Measurements from ENCODE around the gene OSGIN1.

The OSGIN1 gene

GRCh38 chr16:83998091-83998490 lies 45.1 kb downstream of the OSGIN1 start:
- Histone ChIP-seq H3K4me2 (ENCODE audit: low read length) (no peak overlapping the region), H3K27me3 (ENCODE audit: low read depth, low read length) (peaks cover 8% of the 10 kb centered on the region; the same call in 1 of the 2 replicates), H3K27ac (ENCODE audit: low read length) (no peak overlapping the region), H2AFZ (ENCODE audit: low read depth, low read length) (no peak overlapping the region), H3K9ac (ENCODE audit: low read length) (no peak overlapping the region), H4K20me1 (ENCODE audit: insufficient read depth, low read length) (no peaks in the 10 kb centered on the region), H3K4me1 (ENCODE audit: low read length) (no peaks in the 10 kb centered on the region), H3K4me3 (ENCODE audit: low read length) (no peak overlapping the region), H3K9me3 (ENCODE audit: insufficient read depth, low read length) (no peaks in the 10 kb centered on the region), H3K36me3 (replicated peaks; ENCODE audit: low read depth, low read length) (no peaks in the 10 kb centered on the region), H3K79me2 (ENCODE audit: low read length) (no peaks in the 10 kb centered on the region)
- TF ChIP-seq, protein P1, sequence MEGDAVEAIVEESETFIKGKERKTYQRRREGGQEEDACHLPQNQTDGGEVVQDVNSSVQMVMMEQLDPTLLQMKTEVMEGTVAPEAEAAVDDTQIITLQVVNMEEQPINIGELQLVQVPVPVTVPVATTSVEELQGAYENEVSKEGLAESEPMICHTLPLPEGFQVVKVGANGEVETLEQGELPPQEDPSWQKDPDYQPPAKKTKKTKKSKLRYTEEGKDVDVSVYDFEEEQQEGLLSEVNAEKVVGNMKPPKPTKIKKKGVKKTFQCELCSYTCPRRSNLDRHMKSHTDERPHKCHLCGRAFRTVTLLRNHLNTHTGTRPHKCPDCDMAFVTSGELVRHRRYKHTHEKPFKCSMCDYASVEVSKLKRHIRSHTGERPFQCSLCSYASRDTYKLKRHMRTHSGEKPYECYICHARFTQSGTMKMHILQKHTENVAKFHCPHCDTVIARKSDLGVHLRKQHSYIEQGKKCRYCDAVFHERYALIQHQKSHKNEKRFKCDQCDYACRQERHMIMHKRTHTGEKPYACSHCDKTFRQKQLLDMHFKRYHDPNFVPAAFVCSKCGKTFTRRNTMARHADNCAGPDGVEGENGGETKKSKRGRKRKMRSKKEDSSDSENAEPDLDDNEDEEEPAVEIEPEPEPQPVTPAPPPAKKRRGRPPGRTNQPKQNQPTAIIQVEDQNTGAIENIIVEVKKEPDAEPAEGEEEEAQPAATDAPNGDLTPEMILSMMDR (IDR thresholded peaks at IDR 0.05; ENCODE audit: low read depth, low read length) = no peak
- no peak for TF ChIP-seq EZH2phosphoT487 (IDR thresholded peaks at IDR 0.05; ENCODE audit: low read depth)

GRCh38 chr16:84000989-84001642 lies 48.1 kb downstream of the OSGIN1 start:
- H3K9ac ChIP-seq (ENCODE audit: low read length) = no peak overlapping the region
- no peaks in the 10 kb centered on the region for H3K9me3 ChIP-seq (ENCODE audit: insufficient read depth, low read length)
- peaks cover 28% of the 10 kb centered on the region for H3K27me3 ChIP-seq (ENCODE audit: low read depth, low read length)

DNA sequence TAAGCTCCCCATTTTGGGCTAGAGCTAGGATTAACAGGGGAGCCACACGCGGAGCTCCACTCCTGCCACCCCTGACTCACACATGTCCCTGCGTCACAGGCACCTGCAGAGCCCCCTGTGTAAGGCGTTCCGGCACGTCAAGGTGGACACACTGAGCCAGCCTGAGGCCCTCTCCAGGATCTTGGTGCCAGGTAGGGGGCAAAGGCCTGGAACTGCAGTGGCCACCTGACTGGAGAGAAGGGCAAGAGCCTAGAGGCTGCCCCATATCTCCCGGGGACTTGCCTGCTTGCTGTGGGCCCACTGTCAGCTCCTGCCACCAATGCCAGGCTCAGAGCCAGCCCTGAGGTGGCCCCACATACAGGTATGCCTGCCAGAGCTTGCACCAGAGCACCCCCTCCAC lies 48.7 kb downstream of the OSGIN1 start:
- H3K27ac ChIP-seq (ENCODE audit: low read length) = no peak overlapping the region
- no peaks in the 10 kb centered on the region for H3K36me3 ChIP-seq (replicated peaks; ENCODE audit: low read depth, low read length)
- H3K27me3 ChIP-seq (ENCODE audit: low read depth, low read length) = peaks cover 34% of the 10 kb centered on the region
- TF ChIP-seq, protein P1 (IDR thresholded peaks at IDR 0.05; ENCODE audit: low read depth, low read length) = no peak
- no peak for TF ChIP-seq EZH2phosphoT487 (IDR thresholded peaks at IDR 0.05; ENCODE audit: low read depth)
- no peaks in the 10 kb centered on the region for H3K9me3 ChIP-seq (ENCODE audit: insufficient read depth, low read length)
- H3K4me2 ChIP-seq (ENCODE audit: low read length) = no peak overlapping the region
- no peak overlapping the region for H3K4me3 ChIP-seq (ENCODE audit: low read length)
- no peak overlapping the region for H2AFZ ChIP-seq (ENCODE audit: low read depth, low read length)
- no peaks in the 10 kb centered on the region for H3K79me2 ChIP-seq (ENCODE audit: low read length)
- no peak overlapping the region for H3K9ac ChIP-seq (ENCODE audit: low read length)
- H4K20me1 ChIP-seq (ENCODE audit: insufficient read depth, low read length) = no peaks in the 10 kb centered on the region
- H3K4me1 ChIP-seq (ENCODE audit: low read length) = no peaks in the 10 kb centered on the region

More at GRCh38 chr16:84000989-84001642, 48.1 kb downstream of the OSGIN1 start:
- Histone ChIP-seq H3K4me2 (ENCODE audit: low read length) (no peak overlapping the region), H3K79me2 (ENCODE audit: low read length) (no peaks in the 10 kb centered on the region), H2AFZ (ENCODE audit: low read depth, low read length) (no peak overlapping the region), H3K4me1 (ENCODE audit: low read length) (no peaks in the 10 kb centered on the region), H3K27ac (ENCODE audit: low read length) (no peak overlapping the region), H3K36me3 (replicated peaks; ENCODE audit: low read depth, low read length) (no peaks in the 10 kb centered on the region), H3K4me3 (ENCODE audit: low read length) (no peak overlapping the region), H4K20me1 (ENCODE audit: insufficient read depth, low read length) (no peaks in the 10 kb centered on the region)
- TF ChIP-seq, protein P1 (IDR thresholded peaks at IDR 0.05; ENCODE audit: low read depth, low read length) = no peak
- no peak for TF ChIP-seq EZH2phosphoT487 (IDR thresholded peaks at IDR 0.05; ENCODE audit: low read depth)

GRCh38 chr16:84003038-84003437 lies 50.0 kb downstream of the OSGIN1 start:
- H3K27ac ChIP-seq (ENCODE audit: low read length) = no peak overlapping the region
- no peaks in the 10 kb centered on the region for H3K36me3 ChIP-seq (replicated peaks; ENCODE audit: low read depth, low read length)
- no peak overlapping the region for H3K4me2 ChIP-seq (ENCODE audit: low read length)
- TF ChIP-seq, protein P1 (IDR thresholded peaks at IDR 0.05; ENCODE audit: low read depth, low read length) = no peak
- no peak for TF ChIP-seq EZH2phosphoT487 (IDR thresholded peaks at IDR 0.05; ENCODE audit: low read depth)
- H3K79me2 ChIP-seq (ENCODE audit: low read length) = no peaks in the 10 kb centered on the region
- no peak overlapping the region for H2AFZ ChIP-seq (ENCODE audit: low read depth, low read length)
- H3K4me1 ChIP-seq (ENCODE audit: low read length) = no peaks in the 10 kb centered on the region
- peaks cover 34% of the 10 kb centered on the region for H3K27me3 ChIP-seq (ENCODE audit: low read depth, low read length)
- no peaks in the 10 kb centered on the region for H3K9me3 ChIP-seq (ENCODE audit: insufficient read depth, low read length)
- no peak overlapping the region for H3K9ac ChIP-seq (ENCODE audit: low read length)
- no peaks in the 10 kb centered on the region for H4K20me1 ChIP-seq (ENCODE audit: insufficient read depth, low read length)
- no peak overlapping the region for H3K4me3 ChIP-seq (ENCODE audit: low read length)
